Stimulated activated CD4-positive, alpha-beta T cell treated with anti-CD3 and anti-CD28 coated beads, Interleukin-12 subunit alpha, Interleukin-12 subunit beta, amount 100 ng/mL, for 4 hours (primary cell): ENCODE data around the gene C13orf46.
"Not testable (repeated sequence)": the region's sequence is repeated elsewhere in the genome, so short reads cannot be mapped to it uniquely, and the experiment has no call there.

ENCODE experiments used
- DNase-seq: peaks from one replicate; pipeline ENCODE4 v3.0.0-alpha.2; 2020

The C13orf46 gene

GRCh38 chr13:113991676-113992179, 17.9 kb upstream of the C13orf46 start:
- DNase-seq: no peak

- DNase-seq: no peak
These were observed 17.4 kb upstream of the C13orf46 start for GRCh38 chr13:113991191-113991669.

DNA sequence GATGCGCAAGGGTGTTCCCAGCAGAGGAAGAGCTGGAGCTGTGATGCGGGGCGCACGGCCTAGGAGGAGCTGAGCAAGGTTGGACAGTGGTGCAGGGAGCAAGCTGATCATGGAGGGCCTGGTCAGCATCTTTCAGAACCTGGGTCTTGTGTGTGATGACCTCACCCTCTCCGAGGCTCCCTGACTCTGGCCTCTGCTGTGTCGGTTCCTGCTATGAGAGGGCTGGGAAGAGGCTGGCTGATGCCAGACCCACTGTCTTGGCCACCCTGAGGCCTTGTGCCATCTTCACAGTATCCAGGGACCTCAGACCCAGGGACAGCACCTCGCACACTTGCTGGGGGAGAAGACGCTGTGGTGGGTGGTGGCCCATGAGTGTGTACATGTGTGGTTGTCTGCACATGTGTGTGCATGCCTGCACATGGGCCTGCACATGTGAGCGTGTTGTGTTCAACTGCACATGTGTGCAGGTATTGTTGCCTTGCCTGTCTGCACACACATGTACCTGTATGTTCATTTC, 16.5 kb upstream of the C13orf46 start:
- no peak for DNase-seq

GRCh38 chr13:113989585-113990300, 15.9 kb upstream of the C13orf46 start:
- no peak for DNase-seq

DNA sequence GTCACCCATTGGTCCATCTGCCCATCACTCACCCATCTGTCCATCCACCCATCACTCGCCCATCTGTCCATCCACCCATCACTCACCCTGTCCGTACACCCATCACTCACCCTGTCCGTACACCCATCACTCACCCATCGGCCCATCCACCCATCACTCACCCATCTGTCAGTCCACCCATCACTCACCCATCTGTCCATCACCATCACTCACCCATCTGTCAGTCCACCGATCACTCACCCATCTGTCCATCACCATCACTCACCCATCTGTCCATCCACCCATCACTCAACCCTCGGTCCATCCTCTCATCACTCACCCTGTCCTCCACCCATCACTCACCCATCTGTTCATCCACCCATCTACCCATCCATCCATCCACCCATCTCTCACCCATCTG, 15.0 kb upstream of the C13orf46 start:
- not testable (repeated sequence) for DNase-seq

- no peak for DNase-seq
These were observed 8.4 kb upstream of the C13orf46 start for GRCh38 chr13:113982296-113982661.

GRCh38 chr13:113981611-113982295, 7.9 kb upstream of the C13orf46 start:
- DNase-seq: no peak

- DNase-seq: no peak
These were observed 7.3 kb upstream of the C13orf46 start for GRCh38 chr13:113981194-113981605.

DNA sequence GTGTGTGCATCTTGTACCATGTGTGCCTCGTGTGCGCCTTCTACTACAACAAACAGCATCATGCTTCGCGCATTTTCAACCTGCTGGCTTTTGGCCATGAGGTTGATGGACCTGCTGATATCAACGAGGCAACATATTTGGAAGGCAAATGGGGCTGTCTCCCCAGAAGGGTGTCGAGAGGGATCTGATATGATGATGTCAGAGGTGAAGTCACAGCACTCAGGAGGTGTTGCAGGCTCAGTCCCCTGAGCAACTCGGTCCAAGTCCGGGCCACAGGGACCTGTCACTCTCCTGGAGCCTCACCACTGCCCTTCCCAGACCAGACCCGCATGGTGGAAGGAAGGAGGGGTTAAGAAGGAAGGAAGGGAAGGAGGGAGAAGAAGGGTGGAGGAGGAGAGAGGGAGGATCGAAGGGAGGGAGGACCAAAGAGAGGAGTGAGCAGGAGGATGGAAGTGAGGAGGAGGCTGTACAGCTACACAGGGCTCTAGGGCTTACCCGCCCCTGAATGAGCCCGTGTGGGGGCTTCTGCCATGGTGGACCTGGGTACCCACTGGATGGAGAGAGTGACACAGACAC, 6.7 kb upstream of the C13orf46 start:
- no peak for DNase-seq

- no peak for DNase-seq
These were observed 6.1 kb upstream of the C13orf46 start for GRCh38 chr13:113979791-113980471.

DNA sequence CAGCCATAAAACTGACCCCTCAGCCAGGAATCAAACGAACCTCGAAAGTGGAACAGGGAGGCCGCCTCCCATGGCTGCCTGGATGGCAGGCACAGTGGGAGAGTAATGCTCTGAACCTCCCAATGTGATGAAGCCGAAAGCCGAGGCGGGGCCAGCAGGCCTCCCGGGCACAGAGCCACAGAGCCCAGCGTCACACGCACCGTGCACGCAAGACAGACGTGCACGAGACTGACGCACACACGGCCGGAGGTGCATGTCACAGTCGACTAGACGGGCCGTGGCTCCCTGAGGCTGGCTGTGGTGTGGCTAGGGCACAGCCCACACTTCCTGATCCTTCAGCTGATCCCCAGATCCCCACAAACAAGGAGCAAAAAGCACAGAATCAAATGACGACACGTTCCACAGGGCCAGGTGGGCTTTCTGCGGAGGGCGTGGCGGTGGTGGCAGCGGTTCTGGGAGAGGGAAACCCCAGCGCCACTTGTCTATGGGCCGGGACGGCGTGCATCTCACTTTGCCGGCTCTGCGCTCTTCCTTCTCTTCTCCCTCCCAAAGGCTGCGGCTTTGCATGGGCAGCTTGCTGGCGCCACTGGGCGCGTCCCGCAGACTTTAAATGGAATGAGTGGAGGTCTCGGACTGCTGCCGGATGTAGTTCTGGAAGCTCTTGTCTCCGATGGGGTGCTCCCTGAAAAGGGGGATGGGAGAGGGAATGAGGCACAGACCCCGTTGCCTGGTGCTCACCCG, 5.0 kb upstream of the C13orf46 start:
- DNase-seq: no peak

GRCh38 chr13:113977976-113978375, 4.1 kb upstream of the C13orf46 start:
- DNase-seq: no peak

DNA sequence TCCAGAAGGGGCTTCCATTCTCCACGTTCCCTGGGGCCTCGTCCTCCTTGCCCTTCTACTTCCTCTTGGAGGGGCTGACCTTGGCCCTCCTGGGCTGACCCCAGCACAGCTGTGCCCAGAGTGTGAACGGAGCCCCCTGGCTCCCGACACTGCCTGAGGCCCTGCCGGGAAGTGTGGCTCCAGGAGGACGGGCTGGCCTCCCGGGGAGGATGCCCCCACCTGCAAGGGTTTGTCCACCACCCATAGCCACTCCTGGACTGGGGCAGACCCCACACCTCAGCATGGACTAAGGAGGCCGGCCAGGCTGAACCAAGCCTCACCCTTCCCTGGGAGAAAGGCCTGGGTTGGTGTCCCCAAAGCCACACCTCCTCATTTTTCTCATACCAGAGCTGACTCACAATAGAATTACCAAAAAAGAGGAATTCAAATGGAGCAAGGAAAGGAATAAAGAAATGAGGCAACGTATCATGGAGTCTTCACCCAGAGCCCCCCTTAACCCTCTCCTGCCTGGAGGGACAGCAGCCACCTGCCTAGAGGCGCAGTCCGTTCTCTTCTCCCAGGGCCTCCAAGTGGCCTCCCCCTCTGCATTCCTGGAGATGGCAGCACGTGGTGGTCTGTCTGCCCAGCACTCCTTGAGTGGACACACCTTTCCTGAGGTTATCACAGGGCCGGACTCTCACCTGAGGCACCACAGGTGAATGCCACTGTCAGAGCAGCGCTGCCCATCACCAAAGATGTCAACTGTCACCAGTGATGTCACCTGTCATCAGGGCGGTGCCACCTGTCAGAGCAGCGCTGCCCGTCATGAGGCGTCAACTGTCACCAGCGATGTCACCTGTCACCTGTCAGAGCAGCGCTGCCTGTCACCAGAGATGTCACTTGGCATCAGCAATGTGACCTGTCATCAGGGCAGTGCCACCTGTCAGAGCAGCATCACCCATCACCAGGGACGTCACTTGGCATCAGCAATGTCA, 3.1 kb upstream of the C13orf46 start:
- DNase-seq: no peak

GRCh38 chr13:113975416-113975815, 1.5 kb upstream of the C13orf46 start:
- DNase-seq: no peak

- no peak for DNase-seq
These were observed 717 bp upstream of the C13orf46 start for GRCh38 chr13:113974304-113975281.

- DNase-seq: no peak
These were observed 1.2 kb downstream of the C13orf46 start for GRCh38 chr13:113972451-113973217.

- no peak for DNase-seq
These were observed 2.2 kb downstream of the C13orf46 start for GRCh38 chr13:113971471-113972231.

GRCh38 chr13:113970810-113971470, 2.9 kb downstream of the C13orf46 start:
- DNase-seq: no peak
